ENCODE measurements around the gene VCX2. TPM values are rescaled to one million over a fixed set of nuclear protein-coding genes. Genes with fewer than 3 reads are reported as not detected.

VCX2 gene
- total RNA-seq: not detected

GRCh38 chrX:8171169-8171568, at the start of gene VCX2:
Gene VCX2, minus strand, starts transcription at chrX:8171267. Its CDS starts 624 bp downstream, at chrX:8170643.

Small RNA genes lying within 50 kb of the gene (small RNA-seq; reads per million reads assigned to genes)
- gene MIR651: 1.1 reads per million, percentile 78 among the genes with 10 or more reads in this experiment

Other genes starting within 250 kb of the VCX2 start
- 12.2 TPM for gene PNPLA4, start 243.9 kb downstream of the VCX2 start, total RNA-seq

Measured in diencephalon (tissue), 1 donor.